ENCODE results near the gene TSPAN14.

GRCh38 chr10:80538481-80539185 is 84.5 kb downstream of the TSPAN14 start:
- TF ChIP-seq CTCF (IDR thresholded peaks at IDR 0.05 in 2 of 3, conservative IDR thresholded peaks at IDR 0.05 in 1 of 3; ENCODE audit: control insufficient read depth in 2 of 3, extremely low read depth in 1 of 3, insufficient read depth in 1 of 3, low read depth in 3 of 3, low read length in 3 of 3) (no peak), RAD21 (IDR thresholded peaks at IDR 0.05; ENCODE audit: insufficient read depth, low read depth, low read length) (no peak), EZH2 (IDR thresholded peaks at IDR 0.05; ENCODE audit: borderline replicate concordance, control insufficient read depth, low read depth, low read length) (no peak), ZZZ3 (IDR thresholded peaks at IDR 0.05; ENCODE audit: control insufficient read depth, insufficient read length, low read depth) (no peak), POLR2AphosphoS5 (IDR thresholded peaks at IDR 0.05; ENCODE audit: low read length) (no peak)
